ENCODE results near the gene PTPRCAP.

Gene PTPRCAP

DNA sequence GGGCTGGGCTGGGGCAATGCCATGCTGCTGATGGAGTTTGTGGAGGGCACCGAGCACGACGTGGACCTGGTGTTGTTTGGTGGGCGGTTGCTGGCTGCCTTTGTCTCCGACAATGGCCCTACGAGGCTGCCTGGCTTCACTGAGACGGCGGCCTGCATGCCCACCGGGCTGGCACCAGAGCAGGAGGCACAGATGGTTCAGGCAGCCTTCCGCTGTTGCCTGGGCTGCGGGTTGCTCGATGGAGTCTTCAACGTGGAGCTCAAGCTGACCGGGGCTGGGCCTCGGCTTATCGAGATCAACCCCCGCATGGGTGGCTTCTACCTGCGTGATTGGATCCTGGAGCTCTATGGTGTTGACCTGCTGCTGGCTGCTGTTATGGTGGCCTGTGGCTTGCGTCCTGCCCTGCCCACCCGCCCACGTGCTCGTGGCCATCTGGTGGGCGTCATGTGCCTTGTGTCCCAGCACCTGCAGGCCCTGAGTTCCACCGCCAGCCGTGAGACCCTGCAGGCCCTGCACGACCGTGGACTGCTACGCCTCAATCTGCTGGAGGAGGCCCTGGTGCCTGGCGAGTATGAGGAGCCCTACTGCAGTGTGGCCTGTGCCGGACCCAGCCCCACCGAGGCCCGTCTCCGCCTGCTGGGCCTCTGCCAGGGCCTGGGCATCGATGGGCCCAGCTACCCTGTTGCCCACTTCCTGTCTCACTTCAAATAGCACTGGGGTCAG lies 13.4 kb downstream of the PTPRCAP start:
- DNase-seq (ENCODE audit: low spot score) = no peak

DNA sequence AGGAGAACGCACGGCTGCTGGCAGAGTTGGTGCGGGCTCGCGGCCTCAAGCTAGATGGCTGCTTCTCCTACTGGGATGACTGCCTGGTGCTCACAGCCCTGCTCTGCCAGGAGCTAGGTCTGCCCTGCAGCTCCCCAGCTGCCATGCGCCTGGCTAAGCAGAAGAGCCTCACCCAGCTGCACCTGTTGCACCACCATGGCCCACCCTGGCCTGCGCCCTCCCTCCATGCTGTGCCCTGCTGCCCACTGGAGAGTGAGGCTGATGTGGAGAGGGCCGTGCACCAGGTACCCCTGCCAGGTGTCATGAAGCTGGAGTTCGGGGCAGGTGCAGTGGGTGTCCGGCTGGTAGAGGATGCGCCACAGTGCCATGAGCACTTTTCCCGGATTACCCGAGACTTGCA lies 14.0 kb downstream of the PTPRCAP start:
- DNase-seq (ENCODE audit: low spot score) = no peak

DNA sequence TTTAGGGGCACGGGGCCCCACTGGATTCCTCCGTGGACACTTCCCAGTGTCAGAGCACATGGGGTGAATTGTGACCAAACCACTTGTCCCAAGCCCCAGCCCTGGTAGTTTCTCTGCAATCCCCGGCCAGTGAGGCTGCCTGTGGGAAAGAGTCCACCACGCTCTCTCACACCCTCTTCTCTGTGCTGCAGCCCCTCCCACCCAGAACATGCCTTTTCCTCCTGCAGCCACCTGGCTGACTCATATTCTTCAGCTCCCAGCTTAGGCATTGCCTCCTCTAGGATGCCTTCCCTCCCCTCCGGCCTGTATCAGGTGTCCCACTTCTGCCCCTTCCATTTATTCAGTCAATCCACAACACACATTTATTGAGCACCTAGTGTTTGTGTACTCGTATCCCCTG lies 14.6 kb downstream of the PTPRCAP start:
- DNase-seq (ENCODE audit: low spot score) = no peak

- DNase-seq (ENCODE audit: low spot score) = no peak
Measured at GRCh38 chr11:67421430-67422031, 16.0 kb downstream of the PTPRCAP start.

DNA sequence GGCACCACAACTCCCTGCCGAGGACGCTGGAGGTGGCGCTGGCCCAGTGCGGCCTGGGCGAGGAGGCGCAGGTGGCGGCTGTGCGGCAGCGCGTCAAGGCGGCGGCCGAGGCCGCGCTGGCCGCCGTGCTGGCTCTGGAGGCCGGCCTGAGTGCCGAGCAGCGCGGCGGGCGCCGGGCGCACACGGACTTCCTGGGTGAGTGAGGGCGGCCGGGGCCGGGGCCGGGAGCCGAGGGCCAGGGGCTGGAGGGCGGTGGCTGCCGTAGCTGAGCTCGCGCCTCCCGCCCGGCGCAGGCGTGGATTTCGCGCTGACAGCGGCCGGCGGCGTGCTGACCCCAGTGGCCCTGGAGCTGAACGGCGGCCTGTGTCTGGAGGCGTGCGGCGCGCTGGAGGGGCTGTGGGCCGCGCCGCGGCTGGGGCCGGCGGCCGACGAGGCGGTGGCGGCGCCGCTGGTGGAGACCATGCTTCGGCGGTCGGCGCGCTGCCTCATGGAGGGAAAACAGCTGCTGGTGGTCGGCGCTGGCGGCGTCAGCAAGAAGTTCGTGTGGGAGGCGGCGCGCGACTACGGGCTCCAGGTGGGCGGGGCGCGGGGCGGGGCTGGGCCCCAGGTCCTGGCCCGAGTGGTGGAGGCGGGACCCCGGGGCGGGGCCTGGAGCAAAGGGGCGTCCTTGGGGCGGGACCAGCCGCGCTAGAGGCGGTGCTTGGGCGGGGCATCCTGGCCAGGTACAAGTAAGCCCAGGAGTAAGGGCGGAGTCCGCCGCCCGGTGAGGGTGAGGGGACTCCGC lies 16.6 kb downstream of the PTPRCAP start:
- peak; percentile 98 for DNase-seq (ENCODE audit: low spot score)

GRCh38 chr11:67420147-67420645 lies 17.3 kb downstream of the PTPRCAP start:
- DNase-seq (ENCODE audit: low spot score) = no peak

DNA sequence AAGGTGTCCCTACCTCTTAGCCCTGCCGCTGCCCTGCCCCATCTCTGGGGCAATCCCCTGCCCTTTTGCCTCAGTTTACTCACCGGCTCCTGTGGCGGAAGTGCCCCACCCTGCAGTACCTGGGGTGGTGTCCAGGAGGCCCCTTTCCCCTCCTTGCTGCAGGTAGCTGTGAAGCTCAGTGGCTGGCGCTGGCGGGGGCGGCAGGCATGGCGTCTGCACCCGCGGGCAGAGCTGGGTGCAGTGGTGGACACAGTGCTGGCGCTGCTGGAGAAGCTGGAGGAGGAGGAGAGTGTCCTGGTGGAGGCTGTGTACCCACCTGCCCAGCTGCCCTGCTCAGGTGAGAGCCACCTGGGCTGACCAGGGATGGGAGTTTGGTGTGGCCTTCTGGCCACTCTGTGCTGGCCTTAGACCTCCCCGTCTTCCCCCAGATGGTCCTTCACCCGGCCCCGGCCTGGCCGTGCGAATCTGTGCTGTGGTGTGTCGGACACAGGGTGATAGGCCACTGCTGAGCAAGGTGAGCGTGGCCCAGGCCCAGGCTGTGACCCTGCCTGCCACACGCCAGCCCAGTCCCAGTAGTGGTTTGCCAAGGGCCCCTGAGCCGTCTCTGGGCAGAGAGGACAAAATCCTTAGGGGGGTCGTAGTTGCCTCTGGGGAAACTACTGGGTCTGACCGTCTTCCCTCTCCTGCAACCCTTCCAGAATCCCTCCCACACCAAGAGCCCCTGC lies 18.0 kb downstream of the PTPRCAP start:
- DNase-seq (ENCODE audit: low spot score) = no peak

- DNase-seq (ENCODE audit: low spot score) = no peak
Measured at GRCh38 chr11:67418476-67419281, 18.8 kb downstream of the PTPRCAP start.

DNA sequence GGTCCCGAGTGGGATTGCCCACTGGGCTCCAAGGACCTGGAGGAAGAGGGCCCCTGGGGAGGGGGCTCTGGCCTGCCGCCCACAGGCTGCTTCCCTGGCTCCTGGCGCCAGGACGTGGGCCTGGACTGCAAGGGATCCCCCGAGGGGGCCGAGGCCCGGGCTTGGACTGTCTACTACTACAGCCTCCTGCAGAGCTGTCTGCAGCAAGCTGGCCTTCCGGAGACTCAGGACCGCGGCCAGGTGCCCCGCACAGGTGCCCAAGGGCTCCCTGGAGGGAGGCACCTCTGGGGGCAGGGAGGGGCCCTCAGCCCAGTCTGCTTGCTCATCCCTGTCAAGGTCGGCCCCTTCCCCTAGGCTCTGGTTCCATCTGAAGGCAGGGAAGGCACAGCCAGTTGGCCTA lies 20.1 kb downstream of the PTPRCAP start:
- DNase-seq (ENCODE audit: low spot score) = no peak

- peak; percentile 87 for DNase-seq (ENCODE audit: low spot score)
Measured at GRCh38 chr11:67416416-67417335, 20.8 kb downstream of the PTPRCAP start.

- DNase-seq (ENCODE audit: low spot score) = no peak
Measured at GRCh38 chr11:67415501-67416304, 21.8 kb downstream of the PTPRCAP start, which contains the start of gene CARNS1. TSS of gene CARNS1 (plus strand) at chr11:67415678. CDS start at chr11:67416200, 522 bp downstream.

DNA sequence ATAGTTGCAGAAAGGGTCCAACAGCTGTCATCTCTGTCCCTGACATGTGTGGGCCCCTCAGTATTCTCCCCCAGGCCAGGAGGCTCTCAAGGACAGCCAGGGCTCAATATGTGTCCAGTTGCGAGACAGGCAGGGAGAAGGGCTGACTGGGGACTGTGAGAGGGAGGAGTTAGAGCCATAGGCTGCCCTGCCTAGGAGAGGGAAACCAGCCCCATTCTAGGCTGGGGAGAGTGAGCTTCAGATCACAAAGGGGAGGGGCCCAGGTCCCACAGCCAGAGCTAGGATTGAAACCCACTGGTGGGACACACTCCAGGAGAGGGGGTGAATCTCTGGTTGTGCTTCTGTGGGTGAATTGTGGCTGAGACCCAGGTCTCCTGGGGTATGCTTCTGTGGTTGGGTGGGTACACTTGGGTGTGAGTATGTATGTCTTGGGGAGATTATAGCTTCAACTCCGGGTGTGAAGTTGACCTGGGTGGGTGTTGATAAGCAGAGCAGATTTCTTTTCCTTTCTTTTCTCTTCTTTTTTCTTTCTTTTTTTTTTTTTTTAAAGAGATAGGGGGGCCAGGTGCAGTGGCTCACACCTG lies 24.1 kb downstream of the PTPRCAP start:
- DNase-seq (ENCODE audit: low spot score) = no peak

DNA sequence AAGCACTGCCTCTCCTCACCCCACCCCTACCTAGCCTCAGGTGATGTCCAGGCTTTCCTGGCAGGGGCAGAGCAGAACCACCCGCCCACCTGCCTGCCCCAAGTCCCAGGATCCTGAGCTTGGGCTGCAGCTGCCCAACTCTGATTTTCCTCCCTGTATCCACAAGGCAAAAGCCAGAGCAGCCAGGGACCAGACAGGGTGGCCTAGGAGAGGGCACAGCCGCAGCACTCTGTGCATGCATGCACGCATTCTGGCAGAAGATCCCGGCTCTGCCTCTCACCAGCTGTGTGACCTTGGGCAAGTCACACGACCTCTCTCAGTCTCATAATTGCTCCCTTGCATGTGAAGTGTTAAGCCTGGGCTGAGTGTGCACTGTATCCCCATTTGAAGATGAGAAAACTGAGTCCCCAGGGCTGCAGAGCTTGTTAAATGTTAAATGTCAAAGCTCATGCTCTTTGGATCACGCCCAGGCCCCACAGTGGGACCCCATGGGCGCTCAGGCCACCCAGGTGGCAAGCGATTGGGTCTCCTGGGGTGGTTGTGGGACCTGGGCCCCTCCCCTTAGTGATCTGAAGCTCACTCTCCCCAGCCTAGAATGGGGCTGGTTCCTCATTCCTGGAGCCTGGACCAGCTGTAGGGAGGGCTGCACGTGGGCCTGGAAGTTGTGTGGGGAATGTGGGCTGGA lies 24.8 kb downstream of the PTPRCAP start:
- DNase-seq (ENCODE audit: low spot score) = no peak

DNA sequence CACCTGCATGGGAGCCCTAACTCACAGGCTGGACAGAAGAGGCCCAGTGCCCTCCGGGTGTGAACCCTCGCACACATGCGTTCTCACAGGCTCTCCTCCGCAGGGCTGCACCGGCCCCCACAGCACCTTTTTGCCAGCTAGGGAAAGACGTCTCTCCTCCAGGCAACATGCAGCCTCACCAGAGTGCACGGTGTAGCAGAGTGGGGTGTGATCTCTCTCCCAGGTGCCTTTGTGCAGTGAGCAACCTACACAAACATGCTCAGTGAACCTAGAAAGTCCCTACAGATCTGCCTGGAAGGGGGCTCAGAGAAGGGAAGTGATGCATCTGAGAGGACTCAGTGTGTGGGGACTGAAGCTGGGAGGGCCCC lies 25.7 kb downstream of the PTPRCAP start:
- no peak for DNase-seq (ENCODE audit: low spot score)

GRCh38 chr11:67410984-67411784 lies 26.3 kb downstream of the PTPRCAP start:
- DNase-seq (ENCODE audit: low spot score) = no peak

DNA sequence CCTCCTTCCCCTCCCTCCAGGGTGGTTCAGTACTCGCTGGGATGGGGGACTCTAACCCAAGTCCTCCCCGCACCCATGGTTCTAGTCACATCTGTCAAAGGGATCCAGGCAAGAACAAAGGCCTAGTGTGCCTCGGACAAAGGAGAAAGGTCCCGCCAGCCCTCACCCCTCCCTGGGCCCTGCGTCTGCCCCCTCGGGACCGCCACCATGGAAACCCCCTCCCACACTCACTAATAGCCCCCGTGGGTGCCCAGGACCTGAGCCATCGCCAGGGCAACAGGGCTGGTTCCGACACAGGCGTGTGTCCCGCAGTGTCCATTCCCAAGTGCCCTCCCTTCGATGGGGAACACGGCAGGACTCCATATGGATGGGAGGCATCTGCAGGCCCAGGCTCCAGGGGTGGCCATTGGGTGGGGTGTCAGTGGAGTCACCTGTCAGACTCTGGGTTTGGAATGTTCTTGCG lies 27.1 kb downstream of the PTPRCAP start:
- DNase-seq (ENCODE audit: low spot score) = no peak

DNA sequence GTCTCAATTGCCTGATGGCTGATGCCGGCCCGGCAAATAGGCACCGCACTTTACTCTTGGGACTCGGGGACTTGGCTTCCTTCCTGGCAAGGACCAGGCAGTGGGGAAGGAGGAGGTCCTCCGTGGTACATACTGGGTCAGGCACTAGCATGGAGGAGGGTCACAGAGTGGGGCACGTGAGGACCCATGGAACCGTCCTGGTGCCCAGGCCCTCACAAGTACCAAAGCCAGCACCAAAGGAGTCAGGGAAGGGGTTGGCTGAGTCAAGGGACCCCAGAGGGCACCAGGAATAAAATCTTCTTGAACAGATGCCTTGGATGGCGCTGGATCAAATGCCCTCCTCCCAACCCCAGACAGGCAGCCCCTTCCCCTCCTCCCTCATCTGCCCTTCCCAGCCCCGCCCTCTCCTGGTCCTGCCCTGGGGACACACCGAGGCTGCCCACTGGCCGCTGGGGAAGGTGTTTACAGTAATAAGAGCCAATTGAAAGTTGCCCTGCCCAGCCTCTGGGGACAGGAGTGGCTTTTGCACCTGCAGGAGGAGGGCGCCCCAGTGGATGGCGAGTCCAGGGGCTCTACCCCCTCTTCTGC lies 27.6 kb downstream of the PTPRCAP start:
- DNase-seq (ENCODE audit: low spot score) = no peak

Data from CD4-positive, alpha-beta T cell treated with Interleukin-15 for 4 hours (primary cell).